DMS 273 (cell line): ENCODE measurements around the gene TIPRL.
"Not testable (repeated sequence)": the region's sequence is repeated elsewhere in the genome, so short reads cannot be mapped to it uniquely, and the experiment has no call there.

ENCODE experiments used
- DNase-seq: peaks from one replicate; lab custom pipeline; 2025; ENCODE audit not compliant: unreplicated experiment; lab: John Stamatoyannopoulos, UW

TIPRL gene

GRCh38 chr1:168178638-168179437, at the start of gene TIPRL:
Gene TIPRL (plus strand): TSS chr1:168178962. CDS start chr1:168179078, 116 bp downstream.
- peak; percentile 99 for DNase-seq

GRCh38 chr1:168129933-168130332, 48.8 kb upstream of the TIPRL start:
- DNase-seq, result no peak

GRCh38 chr1:168134132-168134531, 44.6 kb upstream of the TIPRL start:
- DNase-seq, result no peak

GRCh38 chr1:168134642-168135041, 44.1 kb upstream of the TIPRL start:
- DNase-seq, result no peak

GRCh38 chr1:168135116-168135920, 43.4 kb upstream of the TIPRL start:
- DNase-seq, result no peak

GRCh38 chr1:168135921-168136708, 42.6 kb upstream of the TIPRL start:
- DNase-seq, result peak; percentile 69

- peak; percentile 75 for DNase-seq
Observed at GRCh38 chr1:168136709-168137514, 41.9 kb upstream of the TIPRL start, which contains the start of gene GPR161. Gene GPR161 (minus strand): TSS chr1:168136930. CDS start chr1:168104850, 32,080 bp downstream.

GRCh38 chr1:168137515-168137821, 41.3 kb upstream of the TIPRL start:
- no peak for DNase-seq

- no peak for DNase-seq
Observed at GRCh38 chr1:168138134-168138533, 40.6 kb upstream of the TIPRL start.

GRCh38 chr1:168139070-168139469, 39.7 kb upstream of the TIPRL start:
- no peak for DNase-seq

GRCh38 chr1:168141871-168142385, 36.8 kb upstream of the TIPRL start:
- no peak for DNase-seq

GRCh38 chr1:168145184-168146159, 33.3 kb upstream of the TIPRL start:
- DNase-seq, result peak; percentile 95

- DNase-seq, result no peak
Observed at GRCh38 chr1:168146160-168146539, 32.6 kb upstream of the TIPRL start.

- DNase-seq, result no peak
Observed at GRCh38 chr1:168146626-168147025, 32.1 kb upstream of the TIPRL start.

GRCh38 chr1:168148916-168149315, 29.8 kb upstream of the TIPRL start:
- peak; percentile 54 for DNase-seq

GRCh38 chr1:168150283-168150682, 28.5 kb upstream of the TIPRL start:
- no peak for DNase-seq

GRCh38 chr1:168151935-168152334, 26.8 kb upstream of the TIPRL start:
- no peak for DNase-seq

GRCh38 chr1:168154707-168155106, 24.1 kb upstream of the TIPRL start:
- DNase-seq, result not testable (repeated sequence)

- no peak for DNase-seq
Observed at GRCh38 chr1:168155910-168156309, 22.9 kb upstream of the TIPRL start.
